ES-I3 (cell line): Measurements from ENCODE around the gene TTN.

Source experiments
- H3K36me3 ChIP-seq: 2 replicates; pipeline ENCODE4 v1.6.1; 2013; ENCODE audit warnings: mild to moderate bottlenecking, low read length, control low read depth, moderate library complexity; ENCODE audit not compliant: insufficient read depth
- H3K4me1 ChIP-seq: 2 replicates; pipeline ENCODE4 v1.6.1; 2013; ENCODE audit warnings: mild to moderate bottlenecking, control low read depth, low read length; ENCODE audit not compliant: insufficient read depth
- H3K9ac ChIP-seq: 2 replicates; pipeline ENCODE4 v1.6.1; 2013; ENCODE audit warnings: low read depth, mild to moderate bottlenecking, low read length, moderate library complexity
- H3K9me3 ChIP-seq: 2 replicates; pipeline ENCODE4 v1.6.1; 2013; ENCODE audit warnings: mild to moderate bottlenecking, low read length, moderate library complexity; ENCODE audit not compliant: control insufficient read depth, insufficient read depth

The TTN gene

DNA sequence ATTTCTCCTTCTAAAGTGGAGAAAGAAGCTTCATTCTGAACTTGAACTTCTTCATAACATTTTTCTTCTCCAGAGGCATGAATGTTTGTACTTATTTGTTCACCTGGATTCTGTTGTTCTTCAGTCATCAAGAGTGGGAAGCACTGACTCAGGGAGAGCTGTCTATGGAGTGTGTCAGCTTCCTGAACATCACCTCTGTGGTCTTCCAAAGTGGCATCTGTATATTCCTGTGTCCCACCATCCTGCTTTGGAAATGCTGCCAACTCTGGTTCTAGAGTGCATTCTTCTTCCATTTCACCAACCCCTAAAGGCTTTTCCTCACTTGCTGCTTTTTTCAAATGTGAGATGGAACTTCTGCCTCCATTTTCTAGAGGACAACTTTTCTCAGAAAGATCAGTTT is 59.5 kb downstream of the TTN start:
- Histone ChIP-seq H3K36me3 (no peaks in the 10 kb centered on the region), H3K9me3 (no peaks in the 10 kb centered on the region), H3K4me1 (no peaks in the 10 kb centered on the region), H3K9ac (no peak overlapping the region)

DNA sequence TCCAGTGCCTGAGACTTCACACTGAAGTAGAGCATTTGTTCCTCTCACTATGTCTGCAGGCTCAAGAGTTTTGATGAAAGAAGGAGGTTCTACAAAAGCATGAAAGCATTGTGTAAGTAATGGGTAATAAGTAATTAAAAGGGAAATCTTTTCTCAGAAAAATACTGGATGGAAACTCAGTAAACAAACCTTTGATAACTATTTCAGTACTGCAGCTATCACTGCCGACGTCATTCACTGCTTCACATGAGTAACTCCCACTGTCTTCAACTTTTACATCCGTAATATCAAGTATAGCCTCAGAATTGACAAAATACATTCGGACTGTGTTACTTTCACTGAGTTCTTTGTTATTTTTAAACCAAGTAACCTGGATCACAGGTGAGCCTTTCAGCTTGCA is 72.7 kb downstream of the TTN start:
- peaks cover 4% of the 10 kb centered on the region; the same call in 1 of the 2 replicates for H3K36me3 ChIP-seq
- no peaks in the 10 kb centered on the region for H3K4me1 ChIP-seq
- H3K9ac ChIP-seq, result no peak overlapping the region
- H3K9me3 ChIP-seq, result no peaks in the 10 kb centered on the region

DNA sequence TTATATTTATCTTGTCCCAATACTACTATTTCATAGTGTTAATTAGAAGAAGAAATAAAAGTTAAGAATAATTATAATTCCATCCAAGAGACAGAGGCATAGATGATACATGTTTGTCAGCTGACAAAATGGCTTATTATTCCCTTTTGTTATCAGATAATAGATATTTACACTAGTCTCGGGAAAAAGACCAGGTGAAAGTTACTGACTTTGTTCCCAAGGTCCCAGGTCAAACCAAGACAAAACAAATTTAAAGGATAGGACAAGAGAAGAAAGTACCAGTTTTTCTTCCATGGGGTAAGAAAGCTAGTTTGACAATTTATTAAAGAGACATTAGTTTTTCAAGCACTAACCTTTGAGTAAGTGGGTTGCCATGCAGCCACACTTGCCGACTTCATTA is 73.2 kb downstream of the TTN start:
- H3K9ac ChIP-seq, result no peak overlapping the region
- H3K4me1 ChIP-seq, result no peaks in the 10 kb centered on the region
- H3K9me3 ChIP-seq, result no peaks in the 10 kb centered on the region
- peaks cover 4% of the 10 kb centered on the region; the same call in 1 of the 2 replicates for H3K36me3 ChIP-seq

DNA sequence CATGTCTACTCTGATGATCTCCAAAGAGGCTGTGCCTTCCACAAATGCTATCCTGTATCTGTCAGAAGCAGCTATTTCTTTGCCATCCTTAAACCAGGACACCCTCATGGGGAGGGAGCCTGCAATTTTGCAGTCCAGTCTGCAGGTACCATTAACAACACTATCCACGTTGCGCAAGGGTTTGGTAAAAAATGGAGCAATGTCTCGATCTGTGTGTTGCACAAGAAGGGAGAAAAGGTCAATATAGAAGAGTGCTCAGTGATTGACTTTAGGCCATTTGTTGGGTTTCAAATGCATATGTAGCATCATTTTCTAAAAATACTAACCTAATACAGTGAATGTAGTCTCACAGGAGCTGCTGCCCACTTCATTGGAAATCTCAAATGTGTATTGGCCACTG is 74.3 kb downstream of the TTN start:
- Histone ChIP-seq H3K36me3 (peaks cover 4% of the 10 kb centered on the region; the same call in 1 of the 2 replicates), H3K9me3 (no peaks in the 10 kb centered on the region), H3K4me1 (no peaks in the 10 kb centered on the region), H3K9ac (no peak overlapping the region)

DNA sequence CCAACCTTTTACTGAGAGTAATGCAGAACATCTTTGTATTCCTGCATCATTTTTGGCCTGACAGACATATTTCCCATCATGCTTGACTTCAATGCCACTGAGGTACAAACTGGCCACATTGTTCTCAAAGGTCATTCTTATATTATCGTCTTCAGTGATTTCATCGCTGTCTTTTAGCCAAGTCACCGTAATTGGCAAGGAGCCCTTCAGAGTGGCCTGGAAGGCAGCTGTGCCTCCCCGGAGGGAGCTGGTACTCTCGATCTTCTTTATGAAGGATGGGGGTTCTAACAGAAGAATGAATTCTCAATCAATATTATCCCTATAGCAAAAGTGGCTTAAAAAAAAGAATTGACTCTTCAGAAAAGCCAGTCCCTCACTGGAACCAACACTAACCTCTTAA is 75.9 kb downstream of the TTN start:
- Histone ChIP-seq H3K9me3 (no peaks in the 10 kb centered on the region), H3K36me3 (peaks cover 4% of the 10 kb centered on the region; the same call in 1 of the 2 replicates), H3K9ac (no peak overlapping the region), H3K4me1 (no peaks in the 10 kb centered on the region)

DNA sequence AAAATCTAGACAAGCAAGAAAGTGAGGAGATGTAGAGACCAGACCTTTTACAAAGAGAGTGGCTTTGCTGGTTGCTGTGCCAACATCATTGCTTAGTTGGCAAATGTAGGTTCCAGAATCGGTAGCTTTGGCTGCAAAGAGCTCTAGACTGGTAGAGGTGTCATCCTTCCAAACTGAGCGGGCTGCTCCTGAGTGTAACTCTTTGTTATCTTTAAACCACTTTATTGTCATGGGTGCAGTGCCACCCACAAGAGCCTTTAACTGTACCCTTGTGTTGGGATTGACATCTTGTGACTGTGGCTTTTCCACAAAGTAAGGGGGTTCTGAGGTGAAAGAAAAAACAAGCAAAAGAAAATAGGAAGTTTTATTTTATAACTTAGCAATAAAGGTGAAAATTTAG is 77.2 kb downstream of the TTN start:
- Histone ChIP-seq H3K36me3 (peaks cover 4% of the 10 kb centered on the region; the same call in 1 of the 2 replicates), H3K9me3 (no peaks in the 10 kb centered on the region), H3K4me1 (no peaks in the 10 kb centered on the region), H3K9ac (no peak overlapping the region)

DNA sequence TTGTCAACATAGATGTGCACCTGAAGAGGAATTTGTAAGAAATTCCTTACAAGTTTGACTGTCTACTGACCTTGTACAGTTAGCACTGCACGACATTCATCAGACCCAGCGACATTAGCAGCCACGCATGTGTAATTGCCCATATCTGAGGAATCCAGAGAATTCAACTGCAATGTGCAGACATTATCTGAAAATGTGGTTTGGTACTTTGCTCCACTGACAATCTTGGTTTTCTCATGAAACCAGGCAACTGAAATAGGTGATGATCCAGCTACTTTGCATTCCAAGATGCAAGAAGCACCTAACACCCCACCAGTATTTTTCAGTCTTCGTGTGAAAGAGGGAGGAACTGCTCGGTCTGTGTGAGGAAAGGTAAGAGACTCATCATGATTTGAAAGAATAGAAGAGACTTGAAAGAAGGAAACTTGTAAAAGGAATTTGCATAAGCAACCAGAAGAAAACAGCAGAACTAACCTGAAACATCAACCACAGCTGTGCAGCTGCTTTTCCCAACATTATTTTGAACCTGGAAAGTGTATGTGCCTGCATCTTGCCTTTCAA is 83.4 kb downstream of the TTN start:
- Histone ChIP-seq H3K9ac (no peak overlapping the region), H3K36me3 (peaks cover 4% of the 10 kb centered on the region; the same call in 1 of the 2 replicates), H3K9me3 (no peaks in the 10 kb centered on the region), H3K4me1 (no peaks in the 10 kb centered on the region)

DNA sequence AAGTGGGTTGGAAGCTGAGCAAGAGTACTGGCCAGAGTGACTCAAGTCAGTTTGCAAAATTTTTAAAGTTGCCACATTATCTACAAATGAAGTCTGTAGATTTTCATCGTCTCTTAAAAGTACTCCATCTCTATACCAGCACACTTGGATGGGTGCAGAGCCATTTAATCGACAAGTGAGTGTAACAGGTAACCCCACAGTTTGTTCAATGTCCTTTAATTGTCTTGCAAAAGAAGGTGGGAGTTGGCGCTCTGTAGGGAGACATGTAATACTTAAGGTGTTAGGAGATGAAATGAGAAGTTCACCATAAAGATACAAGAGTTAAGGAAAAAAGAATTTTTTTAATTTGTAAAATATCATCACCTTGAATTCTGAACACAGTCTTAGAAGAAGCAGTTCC is 84.9 kb downstream of the TTN start:
- Histone ChIP-seq H3K36me3 (peaks cover 4% of the 10 kb centered on the region; the same call in 1 of the 2 replicates), H3K4me1 (no peaks in the 10 kb centered on the region)

DNA sequence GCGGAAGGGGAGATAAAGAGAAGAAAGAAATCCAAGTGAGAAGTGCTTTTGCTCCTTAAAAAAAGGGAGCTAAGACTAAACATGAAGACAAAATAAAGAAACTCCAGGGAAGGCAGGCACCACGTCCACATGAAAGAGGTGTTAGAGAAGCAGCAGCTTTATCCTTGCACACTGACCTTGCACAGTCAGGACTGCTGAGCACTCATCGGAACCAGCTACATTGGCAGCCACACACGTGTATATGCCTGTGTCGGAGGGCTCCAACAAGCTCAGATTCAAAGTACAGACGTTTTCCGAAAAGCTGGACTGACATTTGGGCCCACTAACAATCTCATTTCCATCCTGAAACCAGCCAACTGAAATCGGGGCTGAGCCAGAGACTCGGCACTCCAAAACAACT is 88.2 kb downstream of the TTN start:
- no peak overlapping the region for H3K9ac ChIP-seq
- peaks cover 4% of the 10 kb centered on the region; the same call in 1 of the 2 replicates for H3K36me3 ChIP-seq

More for the DNA sequence above, 84.9 kb downstream of the TTN start:
- Histone ChIP-seq H3K9ac (no peak overlapping the region), H3K9me3 (no peaks in the 10 kb centered on the region)

DNA sequence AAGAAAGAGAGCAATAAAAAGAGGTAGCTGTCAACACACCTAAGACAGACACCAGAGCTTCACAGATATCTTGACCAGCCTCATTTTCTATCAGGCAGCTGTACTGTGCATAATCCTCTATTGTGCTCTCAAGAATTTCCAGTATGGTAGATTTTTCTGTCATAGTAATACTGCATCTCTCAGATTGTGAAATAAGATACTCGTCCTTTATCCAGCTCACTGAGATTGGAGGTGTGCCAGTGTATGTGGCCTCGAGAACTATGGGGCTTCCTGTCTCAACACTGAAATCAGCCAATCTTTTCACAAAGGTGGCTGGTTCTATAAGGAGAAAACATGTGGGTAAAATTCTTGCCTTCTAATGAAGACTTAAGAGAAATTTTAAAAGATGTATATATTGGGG is 88.9 kb downstream of the TTN start:
- no peak overlapping the region for H3K9ac ChIP-seq
- no peaks in the 10 kb centered on the region for H3K9me3 ChIP-seq
- peaks cover 4% of the 10 kb centered on the region; the same call in 1 of the 2 replicates for H3K36me3 ChIP-seq
- no peaks in the 10 kb centered on the region for H3K4me1 ChIP-seq

More for the DNA sequence above, 88.2 kb downstream of the TTN start:
- Histone ChIP-seq H3K4me1 (no peaks in the 10 kb centered on the region), H3K9me3 (no peaks in the 10 kb centered on the region)

DNA sequence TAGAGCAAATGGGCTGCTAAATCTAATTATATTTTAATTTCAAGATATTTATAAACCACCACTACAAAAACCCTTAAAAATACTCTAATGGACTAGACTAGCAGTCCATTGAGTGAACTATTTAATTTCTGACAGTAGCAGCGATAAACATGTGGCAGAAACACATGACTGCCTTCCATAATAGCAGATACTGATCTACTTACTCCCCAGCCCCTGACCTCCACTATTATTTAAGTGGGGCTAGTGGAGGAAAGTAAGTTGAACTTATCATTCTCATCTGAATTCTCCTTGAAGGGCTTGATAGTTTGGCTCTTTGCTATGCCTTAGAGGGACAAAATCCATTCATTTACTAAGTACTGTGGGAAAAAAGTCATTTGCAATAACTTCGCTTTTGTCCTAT is 90.8 kb downstream of the TTN start:
- H3K4me1 ChIP-seq, result no peaks in the 10 kb centered on the region
- H3K36me3 ChIP-seq, result no peaks in the 10 kb centered on the region
- no peaks in the 10 kb centered on the region for H3K9me3 ChIP-seq
- H3K9ac ChIP-seq, result no peak overlapping the region

DNA sequence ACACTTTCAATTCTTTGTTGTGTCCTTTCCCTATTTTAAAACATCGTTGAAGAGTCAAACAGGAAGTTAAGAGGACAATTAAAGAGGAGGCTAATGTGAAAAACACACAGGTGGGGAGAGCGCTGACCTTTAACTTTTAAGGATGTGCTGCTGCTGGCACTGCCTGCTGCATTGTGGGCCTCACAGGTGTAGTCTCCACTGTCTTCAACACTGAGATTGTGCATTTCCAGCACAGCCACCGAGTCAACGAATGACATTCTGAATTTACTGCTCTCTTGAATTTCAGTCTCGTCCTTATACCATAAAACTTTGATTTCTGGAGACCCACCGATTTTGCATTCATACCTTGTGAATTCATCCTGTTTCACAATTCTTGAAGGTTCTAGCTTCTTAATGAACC is 91.9 kb downstream of the TTN start:
- Histone ChIP-seq H3K9ac (no peak overlapping the region), H3K9me3 (no peaks in the 10 kb centered on the region), H3K36me3 (peaks cover 3% of the 10 kb centered on the region; the same call in 1 of the 2 replicates), H3K4me1 (no peaks in the 10 kb centered on the region)

DNA sequence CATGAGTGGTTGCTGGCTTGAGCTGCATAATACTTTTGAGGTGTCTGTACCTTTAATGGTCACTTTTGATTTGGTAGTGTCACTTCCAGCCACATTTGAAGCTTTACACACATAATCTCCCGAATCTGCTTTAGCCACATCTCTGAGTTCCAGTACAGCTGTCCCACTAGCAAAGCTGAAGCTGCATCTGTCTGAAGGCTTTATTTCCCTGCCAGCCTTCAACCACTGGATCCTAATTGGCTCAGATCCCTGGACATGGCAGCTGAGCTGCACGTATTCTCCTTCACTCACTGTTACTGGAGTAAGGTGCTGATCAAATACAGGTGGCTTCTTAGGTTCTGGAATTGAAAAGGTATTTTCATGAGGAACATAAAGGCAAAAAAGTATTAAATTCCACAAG is 99.7 kb downstream of the TTN start:
- H3K9me3 ChIP-seq, result no peaks in the 10 kb centered on the region
- H3K9ac ChIP-seq, result no peak overlapping the region
- no peaks in the 10 kb centered on the region for H3K4me1 ChIP-seq
- H3K36me3 ChIP-seq, result peaks cover 3% of the 10 kb centered on the region; the same call in 1 of the 2 replicates

DNA sequence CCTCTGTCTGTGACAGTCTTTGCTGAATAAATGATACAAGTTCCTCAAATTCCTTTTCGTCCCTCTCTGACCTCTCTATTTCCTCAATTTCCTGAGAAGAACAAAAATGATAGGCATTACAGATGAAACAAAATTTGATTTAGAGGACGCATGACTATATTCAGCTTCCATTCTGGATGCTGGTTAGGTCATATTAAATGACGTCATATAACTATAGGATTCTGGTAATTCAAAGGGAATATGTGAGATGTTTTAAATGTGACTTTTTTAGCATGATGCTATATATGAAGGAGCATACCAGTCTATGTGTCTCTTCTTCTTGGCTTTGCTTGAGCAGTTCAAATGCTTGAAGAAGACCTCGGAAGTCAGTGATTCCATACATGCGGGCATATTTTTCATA is 102.3 kb downstream of the TTN start:
- no peaks in the 10 kb centered on the region for H3K36me3 ChIP-seq
- H3K9ac ChIP-seq, result no peak overlapping the region
- H3K9me3 ChIP-seq, result no peaks in the 10 kb centered on the region

DNA sequence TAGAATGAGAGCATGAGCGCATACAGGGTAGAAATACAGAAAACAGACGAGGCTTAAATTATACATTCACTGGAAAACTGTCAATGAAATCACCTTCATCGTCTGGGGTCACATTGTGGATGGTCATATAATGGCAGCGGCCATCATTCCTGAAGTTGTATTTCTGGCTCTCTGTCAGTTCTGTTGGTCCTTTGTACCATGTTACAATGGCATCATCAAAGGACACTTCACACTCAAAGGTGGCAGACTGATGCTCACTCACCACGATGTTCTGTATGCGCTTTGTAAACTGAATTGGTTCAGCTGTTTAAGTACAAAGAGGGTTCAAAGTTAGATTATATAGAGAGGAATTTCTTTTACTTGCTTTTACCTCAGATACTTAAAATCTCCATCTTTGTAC is 104.9 kb downstream of the TTN start:
- Histone ChIP-seq H3K9me3 (no peaks in the 10 kb centered on the region), H3K36me3 (no peaks in the 10 kb centered on the region), H3K4me1 (no peaks in the 10 kb centered on the region), H3K9ac (no peak overlapping the region)

More for the DNA sequence above, 102.3 kb downstream of the TTN start:
- H3K4me1 ChIP-seq, result no peaks in the 10 kb centered on the region
